HUES64 (cell line): Measurements from ENCODE around the gene PIANP.
A peak's percentile ranks its signal among the peaks of the same experiment; 100 is the strongest.

Experiments
- H3K27ac ChIP-seq: 2 replicates; pipeline ENCODE4 v1.7.0; 2013; ENCODE audit warnings: low read depth, low read length, inconsistent platforms
- H3K27me3 ChIP-seq: 2 replicates; pipeline ENCODE4 v1.6.1; 2013; ENCODE audit warnings: mild to moderate bottlenecking, low read length; ENCODE audit not compliant: insufficient read depth
- H3K36me3 ChIP-seq: 2 replicates; pipeline ENCODE4 v1.6.1; 2013; ENCODE audit warnings: mild to moderate bottlenecking, low read length; ENCODE audit not compliant: insufficient read depth
- H3K4me1 ChIP-seq: 2 replicates; pipeline ENCODE4 v1.6.1; 2013; ENCODE audit warnings: mild to moderate bottlenecking, low read length, moderate library complexity; ENCODE audit not compliant: insufficient read depth
- H3K4me3 ChIP-seq: 2 replicates; pipeline ENCODE4 v1.5.1; 2013; ENCODE audit warnings: mild to moderate bottlenecking, low read length, moderate library complexity
- H3K9ac ChIP-seq: 2 replicates; pipeline ENCODE4 v1.6.1; 2013; ENCODE audit warnings: mild to moderate bottlenecking, low read depth, low read length
- H3K9me3 ChIP-seq: 2 replicates; pipeline ENCODE4 v1.6.1; 2013; ENCODE audit warnings: low read depth, low read length; ENCODE audit not compliant: insufficient read depth
- WGBS: fragments of 150-250, 120-280 bp; methylation state at CpG from one replicate; pipeline ENCODE4 v1.1.7; 2013; ENCODE audit warnings: missing lambda C conversion rate; 5-methylcytosine and 5-hydroxymethylcytosine counted together

Gene PIANP

GRCh38 chr12:6692888-6693287 lies 7.7 kb downstream of the PIANP start:
- Histone ChIP-seq H3K4me1 (peaks cover 7% of the 10 kb centered on the region; the same call in 1 of the 2 replicates), H3K36me3 (peaks cover 2% of the 10 kb centered on the region; the same call in 1 of the 2 replicates)
- WGBS: 79% methylated on average over 2 of the region's 2 CpGs

GRCh38 chr12:6691473-6691872 lies 9.1 kb downstream of the PIANP start:
- Histone ChIP-seq H3K9ac (no peak overlapping the region), H3K27ac (no peak overlapping the region), H3K4me1 (peaks cover 12% of the 10 kb centered on the region; the same call in 1 of the 2 replicates), H3K9me3 (no peaks in the 10 kb centered on the region), H3K36me3 (peaks cover 3% of the 10 kb centered on the region), H3K4me3 (no peak overlapping the region), H3K27me3 (no peaks in the 10 kb centered on the region)
- 80% methylated on average over 2 of the region's 4 CpGs for WGBS

More at GRCh38 chr12:6692888-6693287, 7.7 kb downstream of the PIANP start:
- no peak overlapping the region for H3K27ac ChIP-seq
- no peaks in the 10 kb centered on the region for H3K27me3 ChIP-seq
- H3K9me3 ChIP-seq: no peaks in the 10 kb centered on the region
- no peak overlapping the region for H3K4me3 ChIP-seq
- no peak overlapping the region for H3K9ac ChIP-seq

- Histone ChIP-seq H3K36me3 (peaks cover 13% of the 10 kb centered on the region), H3K27ac (peak within 1 kb of the TSS; percentile 99), H3K27me3 (no peaks in the 10 kb centered on the region), H3K4me1 (peaks cover 12% of the 10 kb centered on the region; the same call in 1 of the 2 replicates), H3K9me3 (no peaks in the 10 kb centered on the region), H3K9ac (peak within 1 kb of the TSS; percentile 97), H3K4me3 (peak within 1 kb of the TSS; percentile 84)
- WGBS: under 1% methylated on average over 69 of the region's 72 CpGs
Observed at GRCh38 chr12:6688999-6689882, 11.4 kb downstream of the PIANP start, which contains the start of gene ZNF384. TSS of gene ZNF384 (minus strand) at chr12:6689375. CDS start at chr12:6679520, 9,855 bp downstream.

- WGBS: under 1% methylated on average over 11 of the region's 13 CpGs
- peak overlapping the region; percentile 97 for H3K9ac ChIP-seq
- H3K27me3 ChIP-seq: no peaks in the 10 kb centered on the region
- peak overlapping the region; percentile 84 for H3K4me3 ChIP-seq
- H3K27ac ChIP-seq: peak overlapping the region; percentile 99
- peaks cover 16% of the 10 kb centered on the region for H3K36me3 ChIP-seq
- H3K4me1 ChIP-seq: peaks cover 12% of the 10 kb centered on the region; the same call in 1 of the 2 replicates
- H3K9me3 ChIP-seq: no peaks in the 10 kb centered on the region
Observed at GRCh38 chr12:6688543-6688998, 12.0 kb downstream of the PIANP start.

- no peaks in the 10 kb centered on the region for H3K9me3 ChIP-seq
- no peak overlapping the region for H3K9ac ChIP-seq
- peaks cover 12% of the 10 kb centered on the region; the same call in 1 of the 2 replicates for H3K4me1 ChIP-seq
- no peak overlapping the region for H3K27ac ChIP-seq
- 96% methylated on average over 3 of the region's 3 CpGs for WGBS
- peaks cover 28% of the 10 kb centered on the region for H3K36me3 ChIP-seq
- H3K4me3 ChIP-seq: no peak overlapping the region
- no peaks in the 10 kb centered on the region for H3K27me3 ChIP-seq
Observed at GRCh38 chr12:6685814-6686213, 14.8 kb downstream of the PIANP start.

- Histone ChIP-seq H3K9me3 (no peaks in the 10 kb centered on the region), H3K9ac (no peak overlapping the region), H3K27ac (no peak overlapping the region), H3K4me1 (peaks cover 9% of the 10 kb centered on the region; the same call in 1 of the 2 replicates), H3K27me3 (no peaks in the 10 kb centered on the region), H3K36me3 (peaks cover 36% of the 10 kb centered on the region), H3K4me3 (no peak overlapping the region)
- 71% methylated on average over 6 of the region's 6 CpGs for WGBS
Observed at GRCh38 chr12:6684609-6685008, 16.0 kb downstream of the PIANP start.

DNA sequence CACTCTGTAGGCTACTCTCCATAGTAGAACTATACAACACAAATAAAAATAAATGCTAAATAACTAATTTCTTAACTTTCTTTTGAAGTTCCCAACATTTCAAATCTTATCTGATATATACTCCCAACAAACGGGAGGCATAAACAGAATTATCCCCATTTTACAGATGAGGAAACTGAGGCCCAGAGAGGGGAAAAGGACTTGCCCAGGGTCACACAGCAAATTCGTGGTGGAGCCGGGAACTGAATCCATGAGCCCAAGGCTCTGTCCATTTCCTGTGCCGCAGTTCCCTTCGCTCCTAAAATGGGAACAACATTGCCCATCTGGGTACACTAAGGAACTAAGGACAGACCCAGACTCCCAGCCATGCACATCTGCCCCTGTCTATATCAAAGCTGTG lies 23.7 kb downstream of the PIANP start:
- no peak overlapping the region for H3K9ac ChIP-seq
- H3K4me1 ChIP-seq: no peaks in the 10 kb centered on the region
- H3K27me3 ChIP-seq: no peaks in the 10 kb centered on the region
- no peaks in the 10 kb centered on the region for H3K9me3 ChIP-seq
- WGBS: 92% methylated on average over 5 of the region's 5 CpGs
- no peak overlapping the region for H3K4me3 ChIP-seq
- H3K27ac ChIP-seq: no peak overlapping the region
- H3K36me3 ChIP-seq: peaks cover 88% of the 10 kb centered on the region

DNA sequence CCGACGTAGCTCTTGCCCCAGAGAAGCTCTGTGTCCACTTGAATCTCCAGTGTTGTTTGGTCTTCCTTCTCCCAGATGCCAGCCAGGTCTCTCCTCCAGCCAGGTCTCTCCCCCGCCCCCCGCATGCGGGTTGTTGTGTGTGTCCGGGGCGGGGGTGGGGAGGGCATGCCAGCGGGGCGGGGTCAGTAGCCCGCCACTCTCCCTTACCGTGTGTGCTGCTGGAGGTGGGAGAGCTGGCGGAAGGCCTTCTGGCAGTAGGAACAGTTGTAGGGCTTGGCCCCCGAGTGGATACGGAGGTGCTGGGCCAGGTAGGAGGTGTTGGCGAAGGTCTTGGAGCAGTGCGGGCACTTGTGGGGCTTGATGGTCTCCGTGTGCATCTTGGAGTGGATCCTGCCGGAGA lies 28.5 kb downstream of the PIANP start:
- Histone ChIP-seq H3K9me3 (no peaks in the 10 kb centered on the region), H3K27me3 (no peaks in the 10 kb centered on the region), H3K36me3 (peaks cover 97% of the 10 kb centered on the region), H3K4me3 (no peak overlapping the region), H3K9ac (no peak overlapping the region), H3K27ac (no peak overlapping the region), H3K4me1 (no peaks in the 10 kb centered on the region)
- WGBS: 95% methylated on average over 18 of the region's 18 CpGs

GRCh38 chr12:6667559-6668210 lies 32.9 kb downstream of the PIANP start:
- 92% methylated on average over 8 of the region's 8 CpGs for WGBS
- Histone ChIP-seq H3K36me3 (peaks cover 66% of the 10 kb centered on the region), H3K27ac (no peak overlapping the region), H3K9ac (no peak overlapping the region), H3K27me3 (no peaks in the 10 kb centered on the region), H3K4me3 (no peak overlapping the region), H3K9me3 (no peaks in the 10 kb centered on the region), H3K4me1 (no peaks in the 10 kb centered on the region)

- no peaks in the 10 kb centered on the region for H3K9me3 ChIP-seq
- no peaks in the 10 kb centered on the region for H3K27me3 ChIP-seq
- WGBS: over 99% methylated on average over 2 of the region's 2 CpGs
- no peak overlapping the region for H3K27ac ChIP-seq
- H3K4me3 ChIP-seq: no peak overlapping the region
- no peak overlapping the region for H3K9ac ChIP-seq
- H3K36me3 ChIP-seq: peaks cover 52% of the 10 kb centered on the region
- peaks cover 5% of the 10 kb centered on the region; the same call in 1 of the 2 replicates for H3K4me1 ChIP-seq
Observed at GRCh38 chr12:6666211-6666610, 34.4 kb downstream of the PIANP start.

- H3K27ac ChIP-seq: no peak overlapping the region
- no peaks in the 10 kb centered on the region for H3K27me3 ChIP-seq
- no peak overlapping the region for H3K9ac ChIP-seq
- peaks cover 39% of the 10 kb centered on the region for H3K36me3 ChIP-seq
- WGBS: 97% methylated on average over 2 of the region's 2 CpGs
- no peak overlapping the region for H3K4me3 ChIP-seq
- H3K9me3 ChIP-seq: no peaks in the 10 kb centered on the region
- peaks cover 5% of the 10 kb centered on the region; the same call in 1 of the 2 replicates for H3K4me1 ChIP-seq
Observed at GRCh38 chr12:6664902-6665301, 35.7 kb downstream of the PIANP start.
